NAMALWA (cell line): ENCODE results near the gene OSBPL9.
"Not testable (repeated sequence)": the region's sequence is repeated elsewhere in the genome, so short reads cannot be mapped to it uniquely, and the experiment has no call there.

ENCODE experiments used
- DNase-seq: peaks from one replicate; pipeline ENCODE4 v3.0.0-alpha.2; 2015; ENCODE audit warnings: low spot score

OSBPL9 gene

GRCh38 chr1:51636764-51637522 lies 20.1 kb downstream of the OSBPL9 start:
- no peak for DNase-seq

- no peak for DNase-seq
These were observed 21.5 kb downstream of the OSBPL9 start for GRCh38 chr1:51638350-51638749.

- DNase-seq: no peak
These were observed 22.8 kb downstream of the OSBPL9 start for GRCh38 chr1:51639694-51640093.

- DNase-seq: no peak
These were observed 24.2 kb downstream of the OSBPL9 start for GRCh38 chr1:51641096-51641495.

GRCh38 chr1:51642739-51643142 lies 25.8 kb downstream of the OSBPL9 start:
- DNase-seq: no peak

GRCh38 chr1:51643362-51643761 lies 26.5 kb downstream of the OSBPL9 start:
- DNase-seq: no peak

- DNase-seq: no peak
These were observed 27.1 kb downstream of the OSBPL9 start for GRCh38 chr1:51644020-51644419.

- no peak for DNase-seq
These were observed 27.8 kb downstream of the OSBPL9 start for GRCh38 chr1:51644533-51645197.

GRCh38 chr1:51646592-51646991 lies 29.7 kb downstream of the OSBPL9 start:
- not testable (repeated sequence) for DNase-seq

GRCh38 chr1:51648180-51649109 lies 31.6 kb downstream of the OSBPL9 start:
- DNase-seq: no peak

- DNase-seq: no peak
These were observed 32.8 kb downstream of the OSBPL9 start for GRCh38 chr1:51649593-51650091.

GRCh38 chr1:51650198-51650597 lies 33.3 kb downstream of the OSBPL9 start:
- DNase-seq: no peak

GRCh38 chr1:51651552-51651942 lies 34.7 kb downstream of the OSBPL9 start:
- DNase-seq: no peak

- DNase-seq: no peak
These were observed 35.7 kb downstream of the OSBPL9 start for GRCh38 chr1:51652599-51652998.

GRCh38 chr1:51653127-51653526 lies 36.2 kb downstream of the OSBPL9 start:
- no peak for DNase-seq

- no peak for DNase-seq
These were observed 37.1 kb downstream of the OSBPL9 start for GRCh38 chr1:51654000-51654399.

- no peak for DNase-seq
These were observed 39.5 kb downstream of the OSBPL9 start for GRCh38 chr1:51656374-51656773.

GRCh38 chr1:51660580-51660979 lies 43.7 kb downstream of the OSBPL9 start:
- no peak for DNase-seq

- DNase-seq: no peak
These were observed 44.2 kb downstream of the OSBPL9 start for GRCh38 chr1:51661081-51661518.

- no peak for DNase-seq
These were observed 46.2 kb downstream of the OSBPL9 start for GRCh38 chr1:51663105-51663504.

- DNase-seq: no peak
These were observed 46.8 kb downstream of the OSBPL9 start for GRCh38 chr1:51663721-51664120.
